Aorta (tissue), 5 donors: ENCODE measurements around the gene MBP. TPM values are rescaled to one million over a fixed set of nuclear protein-coding genes. Genes with fewer than 3 reads are reported as not detected.

Source experiments
- ATAC-seq: fragments of 200-7000 bp; cut with Tn5 transposase; one replicate; pipeline ENCODE4 v1.9.1; 2022; ENCODE audit warnings: moderate library complexity; ENCODE audit not compliant: low FRiP score
- DNase-seq, 2 donors: peaks; one replicate each; pipeline ENCODE4 v3.0.0-alpha.2; 2020
- H3K27ac ChIP-seq, 2 donors: one replicate each; pipeline ENCODE4 v1.5.1; 2013; ENCODE audit warnings: low read length in 2 of 2, mild to moderate bottlenecking in 2 of 2, moderate library complexity in 2 of 2, control low read depth in 1 of 2, inconsistent platforms in 1 of 2, low read depth in 1 of 2
- H3K27me3 ChIP-seq, 2 donors: one replicate each; pipeline ENCODE4 v1.6.1; 2013; ENCODE audit warnings: control low read depth in 1 of 2, low read length in 1 of 2, mild to moderate bottlenecking in 1 of 2, moderate library complexity in 1 of 2; ENCODE audit not compliant: insufficient read depth in 2 of 2, control insufficient read depth in 1 of 2
- H3K36me3 ChIP-seq, 2 donors: one replicate each; pipeline ENCODE4 v1.6.1; 2013; ENCODE audit warnings: control low read depth in 1 of 2, low read length in 1 of 2, mild to moderate bottlenecking in 1 of 2; ENCODE audit not compliant: insufficient read depth in 2 of 2, control insufficient read depth in 1 of 2
- H3K4me1 ChIP-seq, 2 donors: one replicate each; pipeline ENCODE4 v1.6.1; 2013; ENCODE audit warnings: low read length in 2 of 2, control low read depth in 1 of 2, mild to moderate bottlenecking in 1 of 2, moderate library complexity in 1 of 2; ENCODE audit not compliant: insufficient read depth in 2 of 2, control insufficient read depth in 1 of 2
- H3K4me3 ChIP-seq, 2 donors: one replicate each; pipeline ENCODE4 v1.5.1; 2013; ENCODE audit warnings: low read length in 2 of 2, control low read depth in 1 of 2, mild to moderate bottlenecking in 1 of 2
- H3K9me3 ChIP-seq: one replicate; pipeline ENCODE4 v1.6.1; 2013; ENCODE audit warnings: mild to moderate bottlenecking, low read length; ENCODE audit not compliant: control insufficient read depth
- WGBS, 2 donors: extraction: QIAGEN DNeasy Blood & Tissue Kit; methylation state at CpG; one replicate each; pipeline ENCODE4 v1.1.7; 2013; 5-methylcytosine and 5-hydroxymethylcytosine counted together
- intact Hi-C, 2 donors: fragments of 100-400 bp; cut with DNase I; formaldehyde crosslinking; loops; one replicate each; pipeline versions ENCODE4 v1.14.2 to v1.15.0; 2022
- polyA plus RNA-seq, 2 donors: library from polyadenylated mRNA; stranded (reverse); fragments of 200-250 nt; gene quantifications; one replicate each; pipeline ENCODE4 v1.2.3, GENCODE V29; 2013
- total RNA-seq, 2 donors: library from RNA; stranded (reverse); fragmentation: NEBNext Ultra II Directional; extraction: Animal tissue kit (Norgen Biotek cat#: 25700); gene quantifications; one replicate each; pipeline ENCODE4 v1.2.1, GENCODE V29; 2021
- donor health status: healthy with polysubstance abuse.
- donor health status: Bipolar disorder and iron deficiency.
- donor health status: DM: no; HTN: no; CAD: no.
- donor health status: DM: no; HTN: no; CAD: no.
- donor health status: DM: yes; HTN: yes; CAD: no.

Gene MBP
- total and polyA plus RNA-seq, 4 donors, result 9.1 to 62.7 (median 26.6) TPM

DNA sequence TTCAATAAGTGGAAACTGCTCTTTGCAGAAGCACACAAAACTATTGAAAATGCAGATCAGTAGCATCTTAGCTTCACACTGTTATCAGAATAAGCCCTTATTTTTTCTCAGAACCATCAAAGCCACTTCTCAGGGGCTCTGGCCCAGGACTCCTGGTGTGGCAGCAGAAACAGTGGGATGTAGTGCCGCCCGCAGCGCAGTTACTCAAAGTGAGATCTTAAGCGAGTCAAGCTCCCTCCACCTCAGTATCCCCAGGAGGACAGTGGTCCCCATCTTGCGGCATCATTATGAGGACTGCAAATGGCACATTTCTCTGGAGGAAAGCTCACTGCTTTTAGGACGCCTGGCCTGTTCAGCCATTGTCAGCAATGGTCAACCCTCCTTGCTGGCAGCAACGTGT is 60.0 kb downstream of the MBP start:
- peak overlapping the region in 1 of 2 donors; percentile 58 for H3K27ac ChIP-seq
- WGBS, 2 donors, result 93 to 95% methylated on average over 7 of the region's 7 CpGs

DNA sequence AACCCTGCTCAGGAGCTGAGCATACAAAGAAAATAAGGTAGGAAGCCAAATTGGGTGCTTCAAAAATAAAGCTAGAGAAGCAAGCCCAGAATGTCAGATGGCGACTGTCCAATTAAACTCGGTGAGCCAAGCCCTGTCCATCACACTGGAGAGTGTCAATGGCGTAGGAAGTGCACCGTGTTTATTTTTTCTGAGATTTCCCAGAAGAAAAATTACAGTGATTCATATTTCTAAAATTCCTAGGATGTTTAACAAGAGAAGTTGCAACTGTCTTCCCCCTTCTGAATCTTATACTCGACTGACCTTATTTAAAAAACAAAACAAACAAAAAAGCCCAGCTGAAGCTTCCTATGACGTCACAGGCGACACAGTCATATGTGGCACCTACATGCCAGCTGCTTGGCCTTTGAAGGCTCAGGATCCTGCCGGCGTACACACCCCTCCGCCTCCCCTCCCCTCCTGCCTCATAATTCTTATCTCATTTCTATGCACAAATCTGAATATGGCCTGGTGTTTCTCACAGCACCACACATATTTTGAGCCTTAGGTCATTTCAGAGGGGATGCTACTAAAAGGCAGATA is 60.8 kb downstream of the MBP start:
- DNase-seq (peak; percentile 75 to 82), ATAC-seq (peak; percentile 42)
- Histone ChIP-seq H3K4me1 (peaks cover 0 to 3% of the 10 kb centered on the region in 2 donors), H3K36me3 (no peaks in the 10 kb centered on the region), H3K27me3 (no peaks in the 10 kb centered on the region), H3K9me3 (no peaks in the 10 kb centered on the region), H3K4me3 (no peak overlapping the region), H3K27ac (peak overlapping the region; percentile 46 to 58)
- 2 to 7% methylated on average over 10 of the region's 10 CpGs for WGBS, 2 donors
- intact Hi-C loops, result loop anchor here in 1 of 2 donors (5.0 kb wide), 1 partner anchor 35 kb away; no protein-coding TSS in a partner anchor

More for the DNA sequence above, 60.0 kb downstream of the MBP start:
- intact Hi-C loops, result loop anchor here in 1 of 2 donors (5.0 kb wide), 1 partner anchor 35 kb away; no protein-coding TSS in a partner anchor
- no peak overlapping the region for H3K4me3 ChIP-seq
- H3K36me3 ChIP-seq, result no peaks in the 10 kb centered on the region
- H3K9me3 ChIP-seq, result no peaks in the 10 kb centered on the region
- DNase-seq (no peak), ATAC-seq (no peak)
- peaks cover 0 to 3% of the 10 kb centered on the region in 2 donors for H3K4me1 ChIP-seq
- no peaks in the 10 kb centered on the region for H3K27me3 ChIP-seq

DNA sequence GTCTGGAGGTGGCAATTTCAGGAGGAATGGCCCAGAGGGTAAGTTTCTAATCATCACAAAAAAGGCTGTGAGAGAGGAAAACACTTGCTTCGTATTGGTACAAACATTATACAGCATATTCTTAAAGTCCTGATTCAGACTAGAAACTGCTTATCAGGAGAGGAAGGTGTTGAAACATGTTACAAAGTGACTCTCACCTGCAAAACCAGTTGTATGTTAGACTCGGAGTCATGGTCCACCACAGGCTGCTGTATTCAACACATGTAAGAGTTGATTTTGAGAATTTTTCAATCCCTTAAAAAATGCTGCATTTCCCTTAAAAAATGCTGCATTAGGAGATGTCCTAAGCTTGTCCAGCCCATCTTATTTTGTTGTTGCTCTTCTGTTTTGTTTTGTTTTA is 61.5 kb downstream of the MBP start:
- no peak for DNase-seq
- WGBS, 2 donors, result 66 to 87% methylated on average over 2 of the region's 2 CpGs
- H3K27ac ChIP-seq, result no peak overlapping the region
- H3K36me3 ChIP-seq, result no peaks in the 10 kb centered on the region
- intact Hi-C loops, result loop anchor here in 1 of 2 donors (5.0 kb wide), 1 partner anchor 36 kb away; no protein-coding TSS in a partner anchor
- no peak for ATAC-seq
- peaks cover 0 to 3% of the 10 kb centered on the region in 2 donors for H3K4me1 ChIP-seq
- H3K27me3 ChIP-seq, result no peaks in the 10 kb centered on the region
- no peak overlapping the region for H3K4me3 ChIP-seq
- H3K9me3 ChIP-seq, result no peaks in the 10 kb centered on the region

DNA sequence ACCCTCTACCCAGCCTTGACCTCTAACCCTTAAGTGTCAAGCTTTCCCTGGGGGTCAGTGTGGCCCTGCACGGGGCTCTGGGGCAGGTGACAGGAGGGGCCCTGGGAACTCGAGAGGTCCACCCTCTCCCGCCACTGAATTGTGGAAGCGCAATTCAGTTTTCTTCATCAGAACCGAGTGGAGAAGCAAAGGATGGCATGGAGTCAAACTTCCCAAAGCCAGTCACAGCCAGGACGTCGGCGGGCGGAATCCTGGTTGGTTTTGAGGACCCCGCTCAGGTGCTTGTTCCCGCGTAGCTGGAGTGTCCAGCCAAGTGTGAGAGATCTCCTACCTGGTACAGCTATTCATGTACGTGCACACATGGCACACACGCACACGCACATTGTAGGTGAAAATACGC is 62.0 kb downstream of the MBP start:
- intact Hi-C loops, result loop anchor here in 1 of 2 donors (5.0 kb wide), 1 partner anchor 37 kb away; no protein-coding TSS in a partner anchor
- Histone ChIP-seq H3K27me3 (no peaks in the 10 kb centered on the region), H3K4me1 (peaks cover 0 to 3% of the 10 kb centered on the region in 2 donors), H3K9me3 (no peaks in the 10 kb centered on the region), H3K27ac (no peak overlapping the region), H3K36me3 (no peaks in the 10 kb centered on the region), H3K4me3 (no peak overlapping the region)
- DNase-seq (no peak), ATAC-seq (no peak)
- 91 to 95% methylated on average over 16 of the region's 16 CpGs for WGBS, 2 donors

DNA sequence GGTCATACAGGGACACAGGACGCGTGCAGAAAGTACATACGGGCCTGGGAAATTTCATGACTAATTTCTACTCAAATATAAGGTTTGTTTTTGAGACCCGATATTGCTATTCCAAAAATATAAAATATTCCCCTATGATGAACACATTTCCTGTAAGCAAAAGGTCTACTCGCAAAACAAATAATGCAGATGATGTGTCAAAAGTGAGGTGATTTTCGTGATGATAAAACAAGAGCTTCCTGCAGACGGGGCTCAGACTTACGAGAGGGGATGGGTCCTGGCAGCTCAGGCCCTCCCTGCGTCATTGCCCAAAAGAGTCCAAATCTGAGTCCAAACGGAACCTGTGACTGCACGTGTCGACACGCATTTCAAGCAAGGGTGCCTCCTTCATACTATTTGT is 62.7 kb downstream of the MBP start:
- Histone ChIP-seq H3K27ac (no peak overlapping the region), H3K36me3 (no peaks in the 10 kb centered on the region), H3K27me3 (no peaks in the 10 kb centered on the region), H3K4me1 (peaks cover 0 to 3% of the 10 kb centered on the region in 2 donors), H3K9me3 (no peaks in the 10 kb centered on the region), H3K4me3 (no peak overlapping the region)
- intact Hi-C loops, result loop anchor here (5.0 kb wide), 2 partner anchors 37 to 62 kb away; partner anchors contain the start of gene MBP (in 2 of the 2)
- 94 to 95% methylated on average over 13 of the region's 13 CpGs for WGBS, 2 donors
- DNase-seq (no peak), ATAC-seq (no peak)

DNA sequence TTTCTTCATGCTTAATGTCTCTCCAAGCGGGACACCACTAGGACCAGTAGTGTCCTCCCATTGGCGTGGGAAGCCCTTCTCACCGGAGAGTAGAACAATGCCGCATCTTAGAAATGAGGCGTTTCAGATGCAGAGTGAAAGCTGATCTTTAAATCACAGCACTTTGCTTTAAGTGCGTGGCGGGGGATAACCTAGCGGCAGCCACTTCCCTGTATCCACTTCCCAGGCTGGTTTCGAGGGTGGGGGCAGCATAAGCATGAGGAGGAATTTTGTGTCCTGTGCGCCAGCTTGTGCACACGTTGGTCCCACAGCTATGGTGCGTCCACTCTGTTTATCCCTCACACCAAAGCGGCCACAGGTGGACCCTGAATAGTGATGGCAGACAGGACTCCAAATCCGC is 63.1 kb downstream of the MBP start:
- Histone ChIP-seq H3K4me3 (no peak overlapping the region), H3K27me3 (no peaks in the 10 kb centered on the region), H3K27ac (no peak overlapping the region), H3K36me3 (no peaks in the 10 kb centered on the region), H3K9me3 (no peaks in the 10 kb centered on the region), H3K4me1 (peaks cover 0 to 3% of the 10 kb centered on the region in 2 donors)
- WGBS, 2 donors, result 96 to 98% methylated on average over 14 of the region's 14 CpGs
- DNase-seq (no peak), ATAC-seq (no peak)
- intact Hi-C loops, result loop anchor here (5.0 kb wide), 1 partner anchor 63 kb away; the partner anchor contains the start of gene MBP (in 2 of the 2)

DNA sequence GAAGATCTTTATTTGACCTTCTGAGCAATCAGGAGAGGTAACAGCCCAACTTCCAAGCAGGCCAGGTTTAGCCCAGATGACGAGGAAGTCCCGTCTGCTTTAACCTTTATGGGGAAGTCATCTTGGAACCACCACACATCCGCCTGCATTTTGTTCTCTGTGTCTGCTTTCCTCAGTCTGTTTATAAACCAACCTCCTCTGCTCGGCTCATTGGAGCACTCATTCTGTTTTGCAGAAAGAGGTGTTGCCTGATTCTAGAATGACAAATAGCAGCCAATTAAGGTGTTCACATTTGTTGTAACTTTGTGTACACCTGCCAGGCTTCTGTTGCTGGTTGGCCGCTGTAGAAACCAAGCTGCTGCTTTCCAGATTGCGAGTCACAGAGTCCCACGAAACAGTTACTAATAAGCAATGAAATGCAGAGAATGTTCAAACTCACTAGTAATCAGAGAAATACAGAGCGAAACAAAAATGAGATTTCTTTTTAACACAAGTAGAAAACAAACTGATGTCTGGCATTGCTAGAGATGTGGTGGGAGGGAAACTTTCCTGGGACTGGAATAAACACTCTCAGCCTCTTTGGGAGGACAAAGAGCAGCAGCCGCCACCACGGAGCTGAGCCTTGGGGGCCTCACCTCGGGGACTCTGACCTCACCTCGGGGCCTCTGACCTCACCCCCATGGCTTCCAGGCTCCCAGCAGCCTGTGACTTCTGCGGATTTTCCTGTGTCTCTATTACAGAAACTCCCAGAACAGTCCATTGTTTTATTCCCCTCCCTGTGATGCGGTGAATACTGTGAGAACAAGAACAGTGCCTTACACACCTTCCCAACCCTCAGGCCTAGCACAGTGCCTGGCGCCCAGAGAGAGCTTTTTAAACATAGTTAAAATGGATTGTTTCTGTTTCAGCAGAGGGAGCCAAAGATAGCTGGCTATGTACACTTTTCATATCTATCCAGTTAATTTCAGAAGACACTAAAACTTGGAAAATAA is 64.0 kb downstream of the MBP start:
- Histone ChIP-seq H3K4me3 (no peak overlapping the region), H3K9me3 (no peaks in the 10 kb centered on the region), H3K27me3 (no peaks in the 10 kb centered on the region), H3K4me1 (peaks cover 0 to 3% of the 10 kb centered on the region in 2 donors), H3K27ac (peak overlapping the region in 1 of 2 donors; percentile 26), H3K36me3 (no peaks in the 10 kb centered on the region)
- 85 to 86% methylated on average over 15 of the region's 15 CpGs for WGBS, 2 donors
- DNase-seq (no peak), ATAC-seq (no peak)
- intact Hi-C loops, result loop anchor here (5.0 kb wide), 1 partner anchor 64 kb away; the partner anchor contains the start of gene MBP (in 2 of the 2)

DNA sequence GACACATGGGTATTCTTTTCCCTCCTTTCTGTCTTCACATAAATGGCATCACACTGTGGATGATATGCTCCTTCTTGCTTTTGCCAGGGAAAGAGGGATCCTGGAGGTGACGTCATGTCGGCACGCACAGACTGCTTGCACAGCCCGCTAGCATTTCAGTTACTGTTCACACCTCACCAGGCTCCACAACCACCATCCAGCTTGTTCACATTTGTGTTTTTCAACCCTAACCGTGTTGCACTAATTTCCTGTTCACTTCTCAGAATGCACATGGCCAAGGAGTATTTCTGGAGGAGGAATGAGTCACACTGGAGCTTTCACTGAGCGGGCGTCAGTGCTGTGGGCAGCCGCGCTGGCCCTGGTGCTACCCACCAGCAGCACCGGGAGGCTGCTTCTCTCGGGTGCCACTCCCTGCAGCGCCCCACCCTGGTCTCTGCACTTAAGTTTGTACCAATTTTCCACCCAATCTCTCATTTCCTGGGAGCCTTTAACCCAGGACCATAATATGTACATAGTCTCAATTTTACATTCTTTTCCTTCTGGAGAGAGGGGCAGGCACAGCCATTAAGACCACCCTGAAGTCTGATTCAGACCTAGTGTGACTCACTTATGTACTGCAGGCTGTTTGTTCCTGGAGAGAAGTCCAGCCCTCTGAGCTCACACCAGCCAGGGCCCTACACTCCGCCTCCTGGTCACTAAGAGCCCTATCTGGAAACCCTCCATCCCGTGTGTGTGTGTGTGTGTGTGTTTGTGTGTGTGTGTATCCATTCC is 65.1 kb downstream of the MBP start:
- Histone ChIP-seq H3K4me3 (no peak overlapping the region), H3K4me1 (peaks cover 0 to 3% of the 10 kb centered on the region in 2 donors), H3K27me3 (no peaks in the 10 kb centered on the region), H3K27ac (peak overlapping the region in 1 of 2 donors; percentile 19), H3K36me3 (no peaks in the 10 kb centered on the region), H3K9me3 (no peaks in the 10 kb centered on the region)
- DNase-seq (peak; percentile 91), ATAC-seq (peak; percentile 82)
- 15 to 18% methylated on average over 14 of the region's 14 CpGs for WGBS, 2 donors
- intact Hi-C loops, result loop anchor here (5.0 kb wide), 1 partner anchor 65 kb away; the partner anchor contains the start of gene MBP (in 2 of the 2)
